Right cardiac atrium (tissue), 5 donors: Measurements from ENCODE around the gene RASSF7. TPM values are rescaled to one million over a fixed set of nuclear protein-coding genes. Genes with fewer than 3 reads are reported as not detected.

Source experiments
- ATAC-seq, 2 donors: fragments of 200-7000 bp; cut with Tn5 transposase; one replicate each; pipeline versions ENCODE4 v1.8.0 to v1.9.1; 2020; ENCODE audit warnings: moderate library complexity in 2 of 2, mild to moderate bottlenecking in 1 of 2
- DNase-seq, 3 donors: peaks; one replicate each; pipeline ENCODE4 v3.0.0-alpha.2; 2020
- H3K27ac ChIP-seq: one replicate; pipeline ENCODE4 v1.5.1; 2013; ENCODE audit warnings: mild to moderate bottlenecking, low read length, control low read depth, moderate library complexity
- H3K27me3 ChIP-seq: one replicate; pipeline ENCODE4 v1.6.1; 2013; ENCODE audit not compliant: control insufficient read depth, insufficient read depth
- H3K4me1 ChIP-seq: one replicate; pipeline ENCODE4 v1.6.1; 2013; ENCODE audit warnings: low read length; ENCODE audit not compliant: control insufficient read depth, insufficient read depth
- H3K4me3 ChIP-seq: one replicate; pipeline ENCODE4 v1.5.1; 2013; ENCODE audit warnings: low read length, control low read depth
- H3K9me3 ChIP-seq: one replicate; pipeline ENCODE4 v1.6.1; 2013; ENCODE audit warnings: low read length; ENCODE audit not compliant: control insufficient read depth
- WGBS: extraction: QIAGEN DNeasy Blood & Tissue Kit; methylation state at CpG from one replicate; pipeline ENCODE4 v1.1.7; 2013; 5-methylcytosine and 5-hydroxymethylcytosine counted together
- intact Hi-C, 4 donors: fragments of 100-400 bp; cut with DNase I; formaldehyde crosslinking; loops; one replicate each; pipeline versions ENCODE4 v1.11.0 to v1.14.0; 2022 to 2023
- microRNA-seq, 2 donors: library from miRNA; unstranded; fragments of <30 nt; microRNA quantifications; one replicate each; pipeline ENCODE4 v1.2.0, GENCODE V29; 2020 to 2021
- polyA plus RNA-seq: library from polyadenylated mRNA; stranded (reverse); fragments of 200-250 nt; gene quantifications from one replicate; pipeline ENCODE4 v1.2.3, GENCODE V29; 2013
- total RNA-seq, 4 donors: library from RNA; stranded (reverse); fragmentation: NEBNext Ultra II Directional; extraction: Animal tissue kit (Norgen Biotek cat#: 25700); gene quantifications; one replicate each; pipeline ENCODE4 v1.2.1, GENCODE V29; 2021
- donor health status: healthy with polysubstance abuse.
- donor health status: DM: no; HTN: yes; CAD: no.
- donor health status: DM: no; HTN: no; CAD: no.
- donor health status: DM: no; HTN: yes; CAD: no; lungs with severe emphysema.
- donor health status: DM: yes; HTN: yes; CAD: no.

RASSF7 gene
- total and polyA plus RNA-seq, 5 donors, result 2.5 to 6.3 (median 3.9) TPM

DNA sequence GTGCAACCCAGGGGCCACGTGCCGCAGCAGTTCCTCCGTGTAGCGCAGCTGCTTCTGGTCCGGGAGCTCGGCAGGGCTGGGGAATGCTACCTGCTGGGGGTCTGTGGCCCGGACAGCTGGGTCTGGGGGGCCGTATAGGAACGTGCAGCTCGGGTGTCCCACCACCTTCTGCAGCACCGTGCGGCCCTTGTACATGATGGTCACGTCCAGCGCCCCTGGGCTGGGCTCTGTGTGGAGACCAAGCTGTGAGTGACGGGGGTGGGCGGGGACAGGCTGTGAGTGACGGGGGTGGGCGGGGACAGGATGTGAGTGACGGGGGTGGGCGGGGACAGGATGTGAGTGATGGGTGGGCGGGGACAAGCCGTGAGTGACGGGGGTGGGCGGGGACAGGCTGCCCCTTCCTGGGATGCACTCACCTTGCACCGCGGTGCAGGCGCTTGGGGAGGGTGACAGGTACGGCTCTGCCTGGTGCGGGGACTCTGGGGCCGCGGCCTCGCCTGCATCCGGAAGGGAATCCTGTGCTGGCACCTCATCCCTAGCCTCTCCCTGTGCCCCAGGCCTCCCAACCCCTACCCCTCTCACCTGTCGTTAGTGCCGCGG lies 52.7 kb downstream of the RASSF7 start:
- peak; percentile 63 to 88 (median 87) for DNase-seq
- Histone ChIP-seq H3K27me3 (no peaks in the 10 kb centered on the region), H3K9me3 (no peaks in the 10 kb centered on the region), H3K4me3 (no peak overlapping the region), H3K27ac (peak overlapping the region; percentile 6), H3K4me1 (no peaks in the 10 kb centered on the region)
- 61% methylated on average over 36 of the region's 36 CpGs for WGBS
- peak; percentile 0 for ATAC-seq
- intact Hi-C loops, result no loop called here

Small RNAs within 50 kb of the gene (microRNA-seq; reads per million reads assigned to microRNA genes)
- gene MIR210, result 412 to 509 reads per million in 2 donors

Other genes with a start within 250 kb of the RASSF7 start
- 100 to 1,000 TPM in 3 of 4 donors, 10 to 100 TPM in 1; 85.0 to 169 (median 116) TPM for gene IFITM1, start 246.9 kb upstream of the RASSF7 start, total RNA-seq
- 235 TPM for gene IFITM1, start 246.9 kb upstream of the RASSF7 start, polyA plus RNA-seq
- 100 to 1,000 TPM; 263 to 569 (median 519) TPM for gene IFITM3, start 240.1 kb upstream of the RASSF7 start, total RNA-seq
- gene IFITM3, start 240.1 kb upstream of the RASSF7 start, polyA plus RNA-seq, result 749 TPM
- gene B4GALNT4, start 191.5 kb upstream of the RASSF7 start, total RNA-seq, result 1 to 10 TPM; 1.0 to 1.6 (median 1.3) TPM
- gene B4GALNT4, start 191.5 kb upstream of the RASSF7 start, polyA plus RNA-seq, result 2.5 TPM
- under 1 TPM; 0.26 to 0.88 (median 0.63) TPM for gene PKP3, start 166.8 kb upstream of the RASSF7 start, total RNA-seq
- gene PKP3, start 166.8 kb upstream of the RASSF7 start, polyA plus RNA-seq, result 0.36 TPM
- gene SIGIRR, start 146.0 kb upstream of the RASSF7 start, total RNA-seq, result 10 to 100 TPM; 28.6 to 42.4 (median 35.1) TPM
- gene SIGIRR, start 146.0 kb upstream of the RASSF7 start, polyA plus RNA-seq, result 61.8 TPM
- gene ANO9, start 119.0 kb upstream of the RASSF7 start, total RNA-seq, result under 1 TPM; 0.14 to 0.46 (median 0.20) TPM
- 0.20 TPM for gene ANO9, start 119.0 kb upstream of the RASSF7 start, polyA plus RNA-seq
- gene PTDSS2, start 110.7 kb upstream of the RASSF7 start, total RNA-seq, result 10 to 100 TPM; 30.2 to 33.3 (median 30.9) TPM
- gene PTDSS2, start 110.7 kb upstream of the RASSF7 start, polyA plus RNA-seq, result 30.7 TPM
- gene RNH1, start 53.7 kb upstream of the RASSF7 start, total RNA-seq, result 100 to 1,000 TPM; 188 to 203 (median 195) TPM
- 162 TPM for gene RNH1, start 53.7 kb upstream of the RASSF7 start, polyA plus RNA-seq
- 10 to 100 TPM; 45.7 to 60.4 (median 49.3) TPM for gene HRAS, start 25.4 kb upstream of the RASSF7 start, total RNA-seq
- 64.4 TPM for gene HRAS, start 25.4 kb upstream of the RASSF7 start, polyA plus RNA-seq
- under 1 TPM; 0.36 to 0.59 (median 0.43) TPM for gene LRRC56, start 23.4 kb upstream of the RASSF7 start, total RNA-seq
- gene LRRC56, start 23.4 kb upstream of the RASSF7 start, polyA plus RNA-seq, result 0.48 TPM
- gene LMNTD2, start 232 bp upstream of the RASSF7 start, total RNA-seq, result 1 to 10 TPM in 2 of 4 donors, under 1 TPM in 2; 0.65 to 1.4 (median 0.83) TPM
- 0.50 TPM for gene LMNTD2, start 232 bp upstream of the RASSF7 start, polyA plus RNA-seq
- gene PHRF1, start 15.5 kb downstream of the RASSF7 start, total RNA-seq, result 10 to 100 TPM; 18.2 to 20.8 (median 20.1) TPM
- gene PHRF1, start 15.5 kb downstream of the RASSF7 start, polyA plus RNA-seq, result 17.0 TPM
- gene IRF7, start 55.0 kb downstream of the RASSF7 start, total RNA-seq, result 10 to 100 TPM in 3 of 4 donors, 1 to 10 TPM in 1; 9.4 to 19.2 (median 13.5) TPM
- 14.8 TPM for gene IRF7, start 55.0 kb downstream of the RASSF7 start, polyA plus RNA-seq
- not detected for gene CDHR5, start 64.0 kb downstream of the RASSF7 start, total RNA-seq
- gene CDHR5, start 64.0 kb downstream of the RASSF7 start, polyA plus RNA-seq, result 0.02 TPM
- gene SCT, start 66.2 kb downstream of the RASSF7 start, total RNA-seq, result 1 to 10 TPM in 2 of 4 donors, under 1 TPM in 1, not detected in 1; 0.79 to 1.2 (median 1.1) TPM
- gene SCT, start 66.2 kb downstream of the RASSF7 start, polyA plus RNA-seq, result not detected
- gene DRD4, start 76.3 kb downstream of the RASSF7 start, total RNA-seq, result 1 to 10 TPM in 1 of 4 donors, under 1 TPM in 2, not detected in 1; 0.26 to 1.0 (median 0.29) TPM
- 0.14 TPM for gene DRD4, start 76.3 kb downstream of the RASSF7 start, polyA plus RNA-seq
- gene DEAF1, start 134.3 kb downstream of the RASSF7 start, total RNA-seq, result 10 to 100 TPM; 18.2 to 25.2 (median 22.6) TPM
- gene DEAF1, start 134.3 kb downstream of the RASSF7 start, polyA plus RNA-seq, result 17.5 TPM
- 10 to 100 TPM; 12.6 to 16.4 (median 14.3) TPM for gene TMEM80, start 134.8 kb downstream of the RASSF7 start, total RNA-seq
- gene TMEM80, start 134.8 kb downstream of the RASSF7 start, polyA plus RNA-seq, result 17.6 TPM
- gene EPS8L2, start 145.3 kb downstream of the RASSF7 start, total RNA-seq, result 1 to 10 TPM; 5.5 to 8.2 (median 6.3) TPM
- gene EPS8L2, start 145.3 kb downstream of the RASSF7 start, polyA plus RNA-seq, result 3.1 TPM
- gene TALDO1, start 186.5 kb downstream of the RASSF7 start, total RNA-seq, result 10 to 100 TPM; 84.7 to 99.9 (median 94.9) TPM
- gene TALDO1, start 186.5 kb downstream of the RASSF7 start, polyA plus RNA-seq, result 82.3 TPM
- 10 to 100 TPM; 30.0 to 34.5 (median 30.8) TPM for gene GATD1, start 216.5 kb downstream of the RASSF7 start, total RNA-seq
- gene GATD1, start 216.5 kb downstream of the RASSF7 start, polyA plus RNA-seq, result 26.7 TPM
- under 1 TPM in 3 of 4 donors, not detected in 1; 0.15 to 0.37 (median 0.28) TPM for gene CEND1, start 229.1 kb downstream of the RASSF7 start, total RNA-seq
- 0.59 TPM for gene CEND1, start 229.1 kb downstream of the RASSF7 start, polyA plus RNA-seq
- 1 to 10 TPM; 3.8 to 9.0 (median 6.5) TPM for gene SLC25A22, start 237.3 kb downstream of the RASSF7 start, total RNA-seq
- gene SLC25A22, start 237.3 kb downstream of the RASSF7 start, polyA plus RNA-seq, result 4.1 TPM
- gene PIDD1, start 244.3 kb downstream of the RASSF7 start, total RNA-seq, result 1 to 10 TPM; 5.6 to 9.6 (median 8.9) TPM
- gene PIDD1, start 244.3 kb downstream of the RASSF7 start, polyA plus RNA-seq, result 10.4 TPM
- 1,000 to 10,000 TPM in 3 of 4 donors, 100 to 1,000 TPM in 1; 949 to 1,291 (median 1,094) TPM for gene RPLP2, start 249.0 kb downstream of the RASSF7 start, total RNA-seq
- 859 TPM for gene RPLP2, start 249.0 kb downstream of the RASSF7 start, polyA plus RNA-seq